ENCODE results near the gene EPS8L2. TPM values are rescaled to one million over a fixed set of nuclear protein-coding genes. Genes with fewer than 3 reads are reported as not detected.

Gene EPS8L2
- total and polyA plus RNA-seq, 8 donors = 52.5 to 190 (median 80.7) TPM

GRCh38 chr11:692824-693414, 13.1 kb upstream of the EPS8L2 start:
- DNase-seq (no peak), ATAC-seq (no peak)
- Histone ChIP-seq H3K4me3 (peak overlapping the region in 1 of 2 donors; percentile 95), H3K27ac (no peak overlapping the region), H3K27me3 (no peaks in the 10 kb centered on the region), H3K4me1 (peaks cover 17 to 41% of the 10 kb centered on the region in 2 donors), H3K9me3 (no peaks in the 10 kb centered on the region), H3K36me3 (peaks cover 0 to 26% of the 10 kb centered on the region in 2 donors)
- TF ChIP-seq CTCF (IDR thresholded peaks at IDR 0.05) = no peak
- intact Hi-C loops (cut with DNase I) = no loop called here

- TF ChIP-seq CTCF (IDR thresholded peaks at IDR 0.05) = no peak
- Histone ChIP-seq H3K27ac (peak overlapping the region in 1 of 2 donors; percentile 45), H3K4me3 (peak overlapping the region in 1 of 2 donors; percentile 95), H3K27me3 (no peaks in the 10 kb centered on the region), H3K4me1 (peaks cover 17 to 46% of the 10 kb centered on the region in 2 donors), H3K9me3 (no peaks in the 10 kb centered on the region), H3K36me3 (peaks cover 0 to 21% of the 10 kb centered on the region in 2 donors)
- DNase-seq (no peak), ATAC-seq (no peak)
- intact Hi-C loops (cut with DNase I) = no loop called here
Observed at GRCh38 chr11:693415-693831, 12.6 kb upstream of the EPS8L2 start.

GRCh38 chr11:693887-694562, 12.0 kb upstream of the EPS8L2 start:
- DNase-seq (peak in 1 of 4 donors; percentile 80), ATAC-seq (no peak)
- intact Hi-C loops (cut with DNase I) = no loop called here
- TF ChIP-seq CTCF (IDR thresholded peaks at IDR 0.05) = no peak
- Histone ChIP-seq H3K27me3 (no peaks in the 10 kb centered on the region), H3K36me3 (peaks cover 0 to 16% of the 10 kb centered on the region in 2 donors), H3K27ac (peak overlapping the region in 1 of 2 donors; percentile 100), H3K4me1 (peaks cover 17 to 52% of the 10 kb centered on the region in 2 donors), H3K4me3 (peak overlapping the region; percentile 77 to 95), H3K9me3 (no peaks in the 10 kb centered on the region)

GRCh38 chr11:694563-695287, 11.3 kb upstream of the EPS8L2 start, which contains the start of gene DEAF1:
DEAF1 (minus strand) TSS chr11:695222; CDS start chr11:695047, 175 bp downstream.
- peak within 1 kb of the TSS; percentile 77 to 95 for H3K4me3 ChIP-seq
- DNase-seq (peak; percentile 96 to 100 (median 98)), ATAC-seq (peak; percentile 88)
- no peak for TF ChIP-seq CTCF (IDR thresholded peaks at IDR 0.05)
- peak within 1 kb of the TSS; percentile 100 for H3K27ac ChIP-seq
- peaks cover 0 to 16% of the 10 kb centered on the region in 2 donors for H3K36me3 ChIP-seq
- no peaks in the 10 kb centered on the region for H3K9me3 ChIP-seq
- intact Hi-C loops (cut with DNase I) = no loop called here
- H3K27me3 ChIP-seq = no peaks in the 10 kb centered on the region
- peaks cover 17 to 57% of the 10 kb centered on the region in 2 donors for H3K4me1 ChIP-seq

- no peak for ATAC-seq
Observed at GRCh38 chr11:695288-695537, 10.8 kb upstream of the EPS8L2 start.

More at GRCh38 chr11:695288-695537, 10.8 kb upstream of the EPS8L2 start:
- no peaks in the 10 kb centered on the region for H3K27me3 ChIP-seq
- peak overlapping the region; percentile 77 to 95 for H3K4me3 ChIP-seq
- H3K4me1 ChIP-seq = peaks cover 17 to 58% of the 10 kb centered on the region in 2 donors
- no peaks in the 10 kb centered on the region for H3K9me3 ChIP-seq
- peak overlapping the region; percentile 100 for H3K27ac ChIP-seq
- DNase-seq = no peak
- no peak for TF ChIP-seq CTCF (IDR thresholded peaks at IDR 0.05)
- intact Hi-C loops (cut with DNase I) = no loop called here
- peaks cover 0 to 19% of the 10 kb centered on the region in 2 donors for H3K36me3 ChIP-seq
